Testis (tissue), 3 donors: ENCODE data around the gene CD3D. TPM values are rescaled to one million over a fixed set of nuclear protein-coding genes. Genes with fewer than 3 reads are reported as not detected.

ENCODE experiments used
- DNase-seq: peaks from one replicate; pipeline ENCODE4 v3.0.0-alpha.2; 2019
- H3K27ac ChIP-seq, 2 donors: fragments of 200-600 bp; sonication (generic); one replicate each; pipeline ENCODE4 v1.5.1; 2019
- H3K27me3 ChIP-seq: fragments of 200-600 bp; sonication (generic); one replicate; pipeline ENCODE4 v1.5.1; 2019
- H3K36me3 ChIP-seq: fragments of 200-600 bp; sonication (generic); one replicate; pipeline ENCODE4 v1.5.1; 2017; ENCODE audit warnings: low read depth; ENCODE audit errors: missing control alignments
- H3K4me1 ChIP-seq: fragments of 200-600 bp; sonication (generic); one replicate; pipeline ENCODE4 v1.5.1; 2019
- H3K4me3 ChIP-seq, 2 donors: fragments of 200-600 bp; sonication (generic); one replicate each; pipeline ENCODE4 v1.5.1; 2017 to 2019
- H3K9me3 ChIP-seq: fragments of 200-600 bp; sonication (generic); one replicate; pipeline ENCODE4 v1.5.1; 2017
- POLR2A ChIP-seq: fragments of 450-650 bp; IDR thresholded peaks from one replicate; pipeline ENCODE4 v1.6.1; 2017; ENCODE audit warnings: antibody characterized with exemption, mild to moderate bottlenecking, moderate library complexity
- WGBS, 2 donors: methylation state at CpG; one replicate each; pipeline ENCODE4 v1.1.5; 2018; 5-methylcytosine and 5-hydroxymethylcytosine counted together
- intact Hi-C: fragments of 100-400 bp; cut with DNase I; formaldehyde crosslinking; loops from one replicate; pipeline ENCODE4 v1.15.1; 2023; ENCODE audit warnings: low total_unique reads
- polyA plus RNA-seq: library from polyadenylated mRNA; stranded (reverse); fragments of 350-450 nt; fragmentation: Illumina TruSeq; extraction: RNeasy Lipid Tissue Mini Kit (QIAGEN cat#74804); gene quantifications from one replicate; pipeline ENCODE4 v1.2.3, GENCODE V29; 2014; ENCODE audit warnings: low read depth, low replicate concordance; ENCODE audit not compliant: insufficient read depth
- total RNA-seq, 2 donors: library from RNA; depleted of rRNA; stranded (reverse); fragments of >200 nt; gene quantifications; one replicate each; pipeline ENCODE4 v1.2.3, GENCODE V29; 2016
- TF ChIP-seq, protein P1 (sequence below), 3 experiments: fragments of 450-650 bp in 2 of 3; fragments of 200-600 bp in 1 of 3; sonication (generic) in 1 of 3; IDR thresholded peaks; one replicate each; pipeline ENCODE4 v1.5.1; 2016 to 2019; ENCODE audit warnings: antibody characterized with exemption in 3 of 3, mild to moderate bottlenecking in 2 of 3, moderate library complexity in 1 of 3

CD3D gene
- total and polyA plus RNA-seq, 3 donors from 2014 or later, result 1.8 to 7.2 TPM; not detected in 1

DNA sequence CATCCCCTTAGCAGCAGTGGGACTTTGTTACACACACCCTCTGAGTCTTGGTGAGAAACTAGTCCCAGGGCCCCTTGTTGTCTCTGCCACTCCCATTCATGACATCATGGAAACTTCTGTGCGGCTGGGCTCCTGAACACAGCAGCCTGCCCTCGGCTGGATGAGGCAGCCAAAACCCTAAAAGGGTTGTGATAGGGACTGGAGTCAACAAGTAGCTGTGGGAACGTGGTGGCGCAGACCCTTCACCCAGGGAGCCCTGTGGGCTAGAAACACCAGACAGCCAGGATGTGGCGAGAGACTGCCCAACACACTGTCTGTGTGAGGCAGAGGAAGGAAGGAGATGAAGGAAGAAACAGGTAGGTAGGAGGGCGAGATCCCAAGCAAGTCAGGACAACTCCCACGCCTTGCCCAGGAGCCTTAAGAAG lies 3.9 kb downstream of the CD3D start:
- 70 to 82% methylated on average over 7 of the region's 7 CpGs for WGBS, 2 donors
- Histone ChIP-seq H3K4me3 (no peak overlapping the region), H3K27ac (no peak overlapping the region), H3K36me3 (no peaks in the 10 kb centered on the region), H3K27me3 (no peaks in the 10 kb centered on the region), H3K9me3 (no peaks in the 10 kb centered on the region), H3K4me1 (no peaks in the 10 kb centered on the region)
- intact Hi-C loops, result no loop called here
- TF ChIP-seq POLR2A, result no peak
- TF ChIP-seq, protein P1, sequence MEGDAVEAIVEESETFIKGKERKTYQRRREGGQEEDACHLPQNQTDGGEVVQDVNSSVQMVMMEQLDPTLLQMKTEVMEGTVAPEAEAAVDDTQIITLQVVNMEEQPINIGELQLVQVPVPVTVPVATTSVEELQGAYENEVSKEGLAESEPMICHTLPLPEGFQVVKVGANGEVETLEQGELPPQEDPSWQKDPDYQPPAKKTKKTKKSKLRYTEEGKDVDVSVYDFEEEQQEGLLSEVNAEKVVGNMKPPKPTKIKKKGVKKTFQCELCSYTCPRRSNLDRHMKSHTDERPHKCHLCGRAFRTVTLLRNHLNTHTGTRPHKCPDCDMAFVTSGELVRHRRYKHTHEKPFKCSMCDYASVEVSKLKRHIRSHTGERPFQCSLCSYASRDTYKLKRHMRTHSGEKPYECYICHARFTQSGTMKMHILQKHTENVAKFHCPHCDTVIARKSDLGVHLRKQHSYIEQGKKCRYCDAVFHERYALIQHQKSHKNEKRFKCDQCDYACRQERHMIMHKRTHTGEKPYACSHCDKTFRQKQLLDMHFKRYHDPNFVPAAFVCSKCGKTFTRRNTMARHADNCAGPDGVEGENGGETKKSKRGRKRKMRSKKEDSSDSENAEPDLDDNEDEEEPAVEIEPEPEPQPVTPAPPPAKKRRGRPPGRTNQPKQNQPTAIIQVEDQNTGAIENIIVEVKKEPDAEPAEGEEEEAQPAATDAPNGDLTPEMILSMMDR (IDR thresholded peaks at IDR 0.05), result no peak
- DNase-seq, result no peak

DNA sequence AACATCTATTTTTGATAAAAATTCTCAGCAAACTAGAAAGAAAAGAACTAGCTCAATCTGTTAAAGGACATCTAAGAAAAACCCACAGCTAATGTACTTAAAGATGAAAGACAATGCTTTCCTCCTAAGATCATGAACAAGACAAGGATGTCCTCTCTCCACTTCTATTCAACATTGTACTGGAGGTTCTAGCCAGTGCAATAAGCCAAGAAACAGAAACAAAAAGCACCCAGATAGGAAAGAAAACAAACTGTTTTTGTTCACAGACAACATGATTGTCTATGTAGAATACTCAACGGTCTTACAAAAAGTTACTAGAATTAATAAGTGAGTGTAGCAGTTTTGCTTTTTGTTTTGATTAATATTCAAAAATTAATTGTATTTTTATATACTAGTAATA lies 7.8 kb downstream of the CD3D start:
- intact Hi-C loops, result no loop called here
- H3K36me3 ChIP-seq, result no peaks in the 10 kb centered on the region
- no peaks in the 10 kb centered on the region for H3K4me1 ChIP-seq
- H3K27ac ChIP-seq, result no peak overlapping the region
- no peak overlapping the region for H3K4me3 ChIP-seq
- no peaks in the 10 kb centered on the region for H3K27me3 ChIP-seq
- WGBS, 2 donors, result 66 to 81% methylated on average over 1 of the region's 1 CpG
- no peaks in the 10 kb centered on the region for H3K9me3 ChIP-seq
- TF ChIP-seq POLR2A, result no peak
- TF ChIP-seq, protein P1 (IDR thresholded peaks at IDR 0.05), result no peak
- no peak for DNase-seq

DNA sequence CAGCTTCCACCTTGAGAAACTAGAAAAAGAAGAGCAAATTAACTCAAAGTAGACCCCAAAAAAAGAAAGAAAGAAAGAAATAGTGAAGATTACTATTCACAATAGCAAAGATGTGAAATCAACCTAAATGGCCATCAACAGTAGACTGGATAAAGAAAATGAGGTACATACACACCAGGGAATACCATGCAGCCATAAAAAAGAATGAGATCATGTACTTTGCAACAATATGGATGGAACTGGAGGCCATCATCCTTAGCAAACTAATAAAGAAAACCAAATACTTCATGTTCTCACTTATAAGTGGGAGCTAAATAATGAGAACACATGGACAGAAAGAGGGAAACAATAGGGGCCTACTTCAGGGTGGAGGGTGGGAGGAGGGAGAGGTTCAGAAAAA lies 13.8 kb downstream of the CD3D start:
- Histone ChIP-seq H3K4me3 (no peak overlapping the region), H3K36me3 (no peaks in the 10 kb centered on the region), H3K27me3 (no peaks in the 10 kb centered on the region), H3K27ac (no peak overlapping the region), H3K4me1 (no peaks in the 10 kb centered on the region), H3K9me3 (no peaks in the 10 kb centered on the region)
- no peak for DNase-seq
- intact Hi-C loops, result no loop called here
- TF ChIP-seq, protein P1 (IDR thresholded peaks at IDR 0.05), result no peak
- no peak for TF ChIP-seq POLR2A

DNA sequence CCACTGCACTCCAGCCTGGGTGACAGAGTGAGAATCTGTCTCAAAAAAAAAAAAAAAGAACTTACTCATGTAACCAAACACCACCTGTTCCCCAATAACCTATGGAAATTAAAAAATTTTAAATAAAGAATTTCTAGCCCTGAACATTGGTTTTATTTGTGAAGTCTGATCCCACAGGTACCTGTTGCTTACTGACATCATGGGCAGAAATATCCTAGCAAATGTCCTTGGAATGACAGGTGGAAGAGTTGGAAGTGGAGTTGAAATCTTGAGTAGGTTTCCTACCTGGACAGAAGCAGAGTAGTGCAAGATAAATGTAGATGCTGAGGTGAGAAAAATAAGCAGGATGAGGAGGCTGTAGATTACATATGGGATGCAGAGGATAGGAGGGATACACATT lies 17.2 kb downstream of the CD3D start:
- no peak overlapping the region for H3K4me3 ChIP-seq
- no peaks in the 10 kb centered on the region for H3K9me3 ChIP-seq
- no peak for TF ChIP-seq POLR2A
- TF ChIP-seq, protein P1 (IDR thresholded peaks at IDR 0.05), result no peak
- intact Hi-C loops, result no loop called here
- no peaks in the 10 kb centered on the region for H3K27me3 ChIP-seq
- DNase-seq, result no peak
- no peaks in the 10 kb centered on the region for H3K4me1 ChIP-seq
- H3K27ac ChIP-seq, result no peak overlapping the region
- H3K36me3 ChIP-seq, result no peaks in the 10 kb centered on the region

DNA sequence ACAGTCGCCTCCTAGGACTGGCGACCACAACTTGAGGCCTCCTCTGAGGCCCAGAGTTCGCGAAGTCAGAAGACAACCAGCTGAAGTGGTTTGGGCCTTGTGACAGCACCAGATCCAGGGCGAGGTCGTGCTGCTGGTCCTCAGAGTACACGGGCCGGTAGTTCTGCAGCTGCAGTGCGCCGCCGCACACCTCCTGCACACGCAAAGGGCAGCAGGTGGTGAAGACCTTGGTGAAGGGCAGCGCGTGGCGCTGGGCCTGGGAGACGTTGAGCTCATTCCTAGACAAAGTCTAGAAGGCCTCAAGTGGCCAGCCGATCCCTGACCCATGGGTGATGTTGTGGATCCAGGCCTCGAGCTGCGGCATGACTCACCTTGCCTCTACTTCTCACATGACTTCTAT lies 19.8 kb downstream of the CD3D start:
- no peaks in the 10 kb centered on the region for H3K4me1 ChIP-seq
- intact Hi-C loops, result no loop called here
- H3K27me3 ChIP-seq, result no peaks in the 10 kb centered on the region
- no peak for DNase-seq
- 94 to 96% methylated on average over 19 of the region's 19 CpGs for WGBS, 2 donors
- no peaks in the 10 kb centered on the region for H3K9me3 ChIP-seq
- H3K36me3 ChIP-seq, result no peaks in the 10 kb centered on the region
- H3K4me3 ChIP-seq, result no peak overlapping the region
- TF ChIP-seq, protein P1 (IDR thresholded peaks at IDR 0.05), result no peak
- no peak for TF ChIP-seq POLR2A
- no peak overlapping the region for H3K27ac ChIP-seq
